Pancreas (tissue), 10 donors: ENCODE results near the gene UBA7. TPM values are rescaled to one million over a fixed set of nuclear protein-coding genes. Genes with fewer than 3 reads are reported as not detected.

Experiments used
- ATAC-seq, 4 donors: fragments of 200-7000 bp; cut with Tn5 transposase; one replicate each; pipeline versions ENCODE4 v1.8.0 to v1.9.1; 2020; ENCODE audit warnings: mild to moderate bottlenecking in 4 of 4, moderate library complexity in 4 of 4
- DNase-seq, 6 donors: peaks; one replicate each; pipeline ENCODE4 v3.0.0-alpha.2; 2020
- FAIRE-seq: peaks from 2 replicates; lab custom pipeline; 2012; peaks lifted over from hg19 to GRCh38; lab: Jason Lieb, UNC
- H3K27ac ChIP-seq, 4 donors: fragments of 200-600 bp; sonication (generic); 1 replicate in 3 of 4; 2 replicates in 1 of 4; pipeline versions ENCODE4 v1.5.0 to v1.8.0; 2020
- H3K27me3 ChIP-seq, 4 donors: fragments of 200-600 bp; one replicate each; pipeline ENCODE4 v1.8.0; 2021
- H3K36me3 ChIP-seq, 3 donors: fragments of 200-600 bp; sonication (generic) in 1 of 3; one replicate each; pipeline versions ENCODE4 v1.5.0 to v1.8.0; 2020 to 2021
- H3K4me1 ChIP-seq, 3 donors: fragments of 200-600 bp; one replicate each; pipeline ENCODE4 v1.8.0; 2021
- H3K4me3 ChIP-seq, 4 donors: fragments of 200-600 bp; sonication (generic) in 2 of 4; one replicate each; pipeline versions ENCODE4 v1.5.0 to v1.8.0; 2020 to 2021
- H3K9me3 ChIP-seq, 4 donors: fragments of 200-600 bp; one replicate each; pipeline ENCODE4 v1.8.0; 2021
- WGBS, 2 donors: extraction: QIAGEN DNeasy Blood & Tissue Kit; methylation state at CpG; one replicate each; pipeline ENCODE4 v1.1.7; 2013; 5-methylcytosine and 5-hydroxymethylcytosine counted together
- intact Hi-C, 3 donors: fragments of 100-400 bp; cut with DNase I; formaldehyde crosslinking; loops; one replicate each; pipeline versions ENCODE4 v1.11.1 to v1.14.2; 2022
- polyA plus RNA-seq, 2 donors: library from polyadenylated mRNA; stranded (reverse); fragments of 200-250 nt; gene quantifications; one replicate each; pipeline ENCODE4 v1.2.3, GENCODE V29; 2013
- total RNA-seq, 6 donors: library from RNA; stranded (reverse); fragmentation: NEBNext Ultra II Directional in 4 of 6; extraction: Animal tissue kit (Norgen Biotek cat#: 25700) in 4 of 6; gene quantifications; one replicate each; pipeline versions ENCODE4 v1.2.1 to v1.2.4, GENCODE V29; 2021 to 2023
- TF ChIP-seq, protein P1 (sequence below), 4 donors: fragments of 200-600 bp; sonication (generic) in 3 of 4; IDR thresholded peaks; one replicate each; pipeline versions ENCODE4 v1.5.0 to v1.8.0; 2021; ENCODE audit warnings: antibody characterized with exemption in 4 of 4
- donor health status: healthy with polysubstance abuse.
- donor health status: DM: no; HTN: no; CAD: no; lungs with moderate emphysema.
- donor health status: DM: no; HTN: no; CAD: no.
- donor health status: control.
- donor health status: control.
- donor health status: Bipolar disorder and iron deficiency.
- donor health status: DM: yes; HTN: yes; CAD: no.
- donor health status: DM: no; HTN: no; CAD: no.
- donor health status: DM: no; HTN: no; CAD: no.
- donor health status: DM: yes; HTN: yes; CAD: no.

UBA7 gene
- total and polyA plus RNA-seq, 8 donors: 17.7 to 86.2 (median 29.7) TPM

DNA sequence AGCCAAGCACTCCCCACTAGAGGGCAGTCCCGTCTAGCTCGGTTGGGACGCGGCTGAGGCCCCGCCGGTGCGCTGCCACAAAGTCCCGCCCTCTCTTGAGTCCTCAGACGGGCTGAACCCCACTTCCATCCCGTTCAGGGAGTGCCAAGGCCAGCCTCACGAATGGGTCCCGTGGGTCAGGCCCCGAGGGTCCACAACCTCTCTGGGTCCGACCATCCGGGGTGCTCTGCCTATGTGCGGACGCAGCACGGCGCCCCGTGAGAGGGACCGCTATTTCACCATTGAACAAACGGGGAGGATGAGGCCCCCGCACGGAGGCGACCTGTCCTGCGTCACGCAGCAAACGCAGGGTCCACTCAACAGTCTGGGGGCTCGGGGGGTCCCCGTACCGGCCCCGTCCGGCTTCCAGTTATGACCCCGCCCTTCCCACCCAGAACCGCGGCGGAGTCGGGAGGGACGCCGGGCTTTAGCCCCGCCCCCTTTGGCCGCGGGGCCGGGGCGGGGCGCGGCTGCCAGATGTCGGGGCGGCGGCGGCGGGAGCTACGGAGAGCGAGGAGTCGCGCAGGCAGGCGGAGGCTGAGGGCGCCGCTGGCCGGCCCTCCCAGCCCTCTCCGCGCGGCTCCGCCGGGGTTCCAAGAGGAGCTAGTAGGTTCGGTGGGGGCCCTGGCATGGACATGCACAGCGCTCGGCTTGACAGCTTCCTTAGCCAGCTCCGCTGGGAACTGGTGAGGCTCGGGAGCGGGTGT is 10.9 kb downstream of the UBA7 start, which contains the start of gene INKA1:
Gene INKA1, plus strand, starts transcription at position 543 of the 746 bp plus-strand sequence. Its CDS starts 132 bp downstream, at position 675.
- DNase-seq: peak; percentile 82 to 96 (median 90)
- no peaks in the 10 kb centered on the region for H3K36me3 ChIP-seq
- FAIRE-seq: no peak
- ATAC-seq: peak; percentile 85 to 94 (median 92)
- H3K27ac ChIP-seq: peak within 1 kb of the TSS; percentile 39 to 57 (median 41)
- peak within 1 kb of the TSS; percentile 55 to 97 (median 75) for H3K4me3 ChIP-seq
- no peaks in the 10 kb centered on the region for H3K27me3 ChIP-seq
- WGBS, 2 donors: 0% methylated on average over 70 to 71 of the region's 71 CpGs
- peaks cover 0 to 21% (median 20%) of the 10 kb centered on the region in 3 donors for H3K4me1 ChIP-seq
- TF ChIP-seq, protein P1, sequence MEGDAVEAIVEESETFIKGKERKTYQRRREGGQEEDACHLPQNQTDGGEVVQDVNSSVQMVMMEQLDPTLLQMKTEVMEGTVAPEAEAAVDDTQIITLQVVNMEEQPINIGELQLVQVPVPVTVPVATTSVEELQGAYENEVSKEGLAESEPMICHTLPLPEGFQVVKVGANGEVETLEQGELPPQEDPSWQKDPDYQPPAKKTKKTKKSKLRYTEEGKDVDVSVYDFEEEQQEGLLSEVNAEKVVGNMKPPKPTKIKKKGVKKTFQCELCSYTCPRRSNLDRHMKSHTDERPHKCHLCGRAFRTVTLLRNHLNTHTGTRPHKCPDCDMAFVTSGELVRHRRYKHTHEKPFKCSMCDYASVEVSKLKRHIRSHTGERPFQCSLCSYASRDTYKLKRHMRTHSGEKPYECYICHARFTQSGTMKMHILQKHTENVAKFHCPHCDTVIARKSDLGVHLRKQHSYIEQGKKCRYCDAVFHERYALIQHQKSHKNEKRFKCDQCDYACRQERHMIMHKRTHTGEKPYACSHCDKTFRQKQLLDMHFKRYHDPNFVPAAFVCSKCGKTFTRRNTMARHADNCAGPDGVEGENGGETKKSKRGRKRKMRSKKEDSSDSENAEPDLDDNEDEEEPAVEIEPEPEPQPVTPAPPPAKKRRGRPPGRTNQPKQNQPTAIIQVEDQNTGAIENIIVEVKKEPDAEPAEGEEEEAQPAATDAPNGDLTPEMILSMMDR (IDR thresholded peaks at IDR 0.05): peak in 3 of 4 donors; percentile 16 to 85 (median 82)
- intact Hi-C loops: loop anchor here in 2 of 3 donors (5.0 kb wide), 2 partner anchors 34 to 104 kb away; no protein-coding TSS in a partner anchor
- no peaks in the 10 kb centered on the region for H3K9me3 ChIP-seq

DNA sequence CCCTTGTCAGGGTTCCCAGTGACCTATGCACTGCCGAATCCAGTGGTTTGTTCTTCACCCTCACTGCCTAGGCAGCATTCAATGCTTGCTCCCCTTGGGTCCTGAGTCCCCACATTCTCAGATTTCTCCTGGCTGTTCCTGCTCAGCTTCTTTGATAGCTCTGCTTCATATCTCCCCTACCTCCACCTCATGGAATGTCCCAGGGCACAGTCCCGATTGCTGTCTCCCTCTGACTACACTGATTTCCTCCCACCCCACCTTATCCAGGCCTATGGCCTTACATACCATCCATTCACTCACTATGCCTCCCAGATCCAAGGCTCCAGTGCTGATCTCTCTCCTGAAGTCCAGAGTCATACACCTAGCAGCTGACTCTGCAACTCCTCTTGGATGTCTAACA is 12.6 kb downstream of the UBA7 start:
- H3K36me3 ChIP-seq: no peaks in the 10 kb centered on the region
- intact Hi-C loops: loop anchor here in 2 of 3 donors (5.0 kb wide), 2 partner anchors 36 to 106 kb away; no protein-coding TSS in a partner anchor
- WGBS, 2 donors: 85 to 91% methylated on average over 2 of the region's 2 CpGs
- H3K9me3 ChIP-seq: no peaks in the 10 kb centered on the region
- H3K4me3 ChIP-seq: no peak overlapping the region
- TF ChIP-seq, protein P1 (IDR thresholded peaks at IDR 0.05): no peak
- H3K27me3 ChIP-seq: no peaks in the 10 kb centered on the region
- no peak for ATAC-seq
- no peak overlapping the region for H3K27ac ChIP-seq
- DNase-seq: peak in 1 of 6 donors; percentile 5
- no peak for FAIRE-seq
- peaks cover 0 to 19% (median 16%) of the 10 kb centered on the region in 3 donors for H3K4me1 ChIP-seq

DNA sequence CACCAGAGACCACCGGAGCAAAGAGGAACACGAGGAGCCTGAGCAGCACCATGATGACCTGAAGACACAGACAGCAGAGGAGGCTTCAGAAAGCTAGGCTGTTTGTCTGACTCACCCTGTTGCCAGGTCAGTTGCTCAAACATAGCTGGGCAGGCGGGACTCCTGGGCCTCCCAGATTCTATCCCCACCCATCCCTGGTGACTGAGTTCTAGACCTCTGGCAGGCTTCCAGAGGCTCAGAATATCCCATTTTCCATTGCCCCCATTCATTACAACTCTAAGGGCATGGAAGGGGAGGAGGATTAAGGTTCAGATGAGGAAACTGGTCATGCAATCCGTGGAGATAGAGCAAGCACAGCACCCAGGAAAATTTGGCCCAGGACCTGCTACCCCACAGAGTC is 14.0 kb downstream of the UBA7 start, which contains the start of gene CDHR4:
Gene CDHR4, minus strand, starts transcription at position 113 of the 400 bp plus-strand sequence. Its CDS starts 61 bp downstream, at position 52.
- intact Hi-C loops: loop anchor here in 2 of 3 donors (5.0 kb wide), 2 partner anchors 38 to 108 kb away; no protein-coding TSS in a partner anchor
- no peak for FAIRE-seq
- DNase-seq: peak in 1 of 6 donors; percentile 13
- H3K27ac ChIP-seq: no peak within 1 kb of the TSS
- H3K36me3 ChIP-seq: no peaks in the 10 kb centered on the region
- WGBS, 2 donors: 51 to 70% methylated on average over 4 of the region's 4 CpGs
- ATAC-seq: no peak
- no peak within 1 kb of the TSS for H3K4me3 ChIP-seq
- TF ChIP-seq, protein P1 (IDR thresholded peaks at IDR 0.05): no peak
- H3K27me3 ChIP-seq: no peaks in the 10 kb centered on the region
- H3K9me3 ChIP-seq: no peaks in the 10 kb centered on the region
- peaks cover 0 to 5% (median 4%) of the 10 kb centered on the region in 3 donors for H3K4me1 ChIP-seq

DNA sequence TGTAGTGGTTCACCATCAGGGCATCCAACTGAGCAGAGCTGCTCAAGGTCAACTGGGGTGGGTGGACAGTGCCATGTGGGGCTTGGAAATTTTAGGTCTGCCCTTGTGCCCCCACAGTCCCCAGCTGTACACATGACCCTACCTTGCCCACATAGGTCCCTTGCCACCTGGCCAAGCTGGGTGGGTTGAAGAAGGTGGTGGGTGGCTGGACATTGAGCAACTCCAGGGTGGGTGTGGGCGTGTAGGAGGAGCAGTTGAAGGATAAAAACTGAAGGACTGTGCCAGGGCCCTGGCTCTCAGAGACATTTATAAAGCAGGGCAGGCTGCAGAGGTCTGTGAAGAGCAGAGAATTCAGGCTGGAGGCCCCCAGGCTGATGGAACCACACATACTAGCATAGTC is 14.6 kb downstream of the UBA7 start:
- peak in 1 of 6 donors; percentile 25 for DNase-seq
- FAIRE-seq: no peak
- no peaks in the 10 kb centered on the region for H3K36me3 ChIP-seq
- no peak overlapping the region for H3K4me3 ChIP-seq
- 27 to 50% methylated on average over 1 of the region's 1 CpG for WGBS, 2 donors
- no peaks in the 10 kb centered on the region for H3K4me1 ChIP-seq
- TF ChIP-seq, protein P1 (IDR thresholded peaks at IDR 0.05): no peak
- intact Hi-C loops: no loop called here
- no peaks in the 10 kb centered on the region for H3K27me3 ChIP-seq
- no peak for ATAC-seq
- H3K27ac ChIP-seq: no peak overlapping the region
- no peaks in the 10 kb centered on the region for H3K9me3 ChIP-seq
